Activated CD8-positive, alpha-beta memory T cell treated with anti-CD3 and anti-CD28 coated beads, Interleukin-2, amount 50 U/mL, for 1 hour (primary cell): Measurements from ENCODE around the gene LCN15.
"Not testable (repeated sequence)": the region's sequence is repeated elsewhere in the genome, so short reads cannot be mapped to it uniquely, and the experiment has no call there.

Experiments
- DNase-seq: peaks from one replicate; pipeline ENCODE4 v3.0.0-alpha.2; 2020; ENCODE audit errors: extremely low read depth

LCN15 gene

DNA sequence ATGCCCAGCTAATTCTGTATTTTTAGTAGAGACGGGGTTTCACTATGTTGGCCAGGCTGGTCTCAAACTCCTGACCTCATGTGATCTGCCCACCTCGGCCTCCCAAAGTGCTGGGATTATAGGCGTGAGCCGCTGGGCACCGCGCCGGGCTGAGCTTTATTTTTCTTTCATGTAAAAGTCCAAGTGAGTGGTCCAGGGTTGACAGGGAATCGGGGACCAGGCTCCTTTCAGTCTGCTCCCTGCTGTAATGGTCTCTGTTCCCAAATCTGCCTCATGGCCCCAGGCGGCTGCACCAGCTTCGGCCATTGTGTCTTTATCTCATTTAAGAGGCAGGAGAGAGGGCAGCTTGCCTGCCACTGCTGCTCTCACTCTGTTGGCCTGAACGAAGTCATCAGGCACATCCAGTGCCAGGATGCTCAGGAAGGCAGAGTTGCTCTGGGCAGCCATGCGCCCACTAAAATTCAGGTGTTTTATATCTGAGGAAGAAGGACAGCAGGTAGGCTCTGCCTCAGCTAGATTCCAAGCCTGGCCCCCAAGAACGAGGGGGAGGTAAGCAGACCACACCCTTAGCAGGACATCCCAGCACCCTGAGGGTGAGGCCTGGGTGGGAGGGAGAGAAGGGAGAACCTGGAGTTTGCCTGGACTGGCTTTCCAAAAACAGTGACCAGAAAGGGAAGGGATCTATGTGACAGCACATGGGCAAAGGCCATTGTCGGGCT, 30.1 kb upstream of the LCN15 start:
- DNase-seq: no peak

- no peak for DNase-seq
These were observed 29.0 kb upstream of the LCN15 start for GRCh38 chr9:136793086-136793946.

DNA sequence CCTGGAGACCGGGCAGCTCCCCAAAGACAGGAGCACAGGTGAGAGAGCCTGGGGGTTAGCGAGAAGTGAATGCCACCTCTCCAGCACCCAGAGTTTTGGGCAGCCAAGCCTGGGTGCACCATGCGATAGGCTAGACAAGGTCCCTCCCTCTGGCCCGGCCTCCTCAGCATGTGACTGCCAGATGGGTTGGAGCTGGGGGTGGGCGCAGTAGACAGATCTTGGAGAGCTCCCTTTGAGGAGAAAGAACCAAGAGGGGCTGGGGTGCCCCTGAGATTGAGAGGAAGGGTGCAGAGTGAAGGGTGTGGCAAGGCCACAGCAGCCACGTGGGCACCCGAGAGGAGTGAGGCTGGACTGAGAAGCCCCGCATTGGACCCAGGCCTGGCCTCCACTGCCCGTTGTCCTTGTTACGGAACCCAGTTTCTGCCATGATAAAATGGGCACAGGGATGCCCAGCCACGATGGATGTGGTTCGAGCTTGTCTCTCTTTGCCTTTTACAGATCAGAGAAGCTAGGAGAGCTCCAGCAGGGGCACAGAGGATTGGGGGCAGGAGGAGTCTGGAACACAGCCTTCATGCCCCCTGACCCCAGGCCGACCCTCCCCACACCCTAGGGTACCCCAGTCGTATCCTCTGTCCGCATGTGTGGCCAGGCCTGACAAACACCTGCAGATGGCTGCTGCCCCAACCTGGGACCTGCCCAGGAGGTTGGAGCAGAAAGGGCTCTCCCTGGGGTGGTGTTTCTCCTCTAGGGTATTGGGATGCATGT, 28.2 kb upstream of the LCN15 start:
- no peak for DNase-seq

- no peak for DNase-seq
These were observed 27.4 kb upstream of the LCN15 start for GRCh38 chr9:136791516-136792276.

GRCh38 chr9:136790640-136791515, 26.6 kb upstream of the LCN15 start, which contains the start of gene TMEM141:
TMEM141 (plus strand) TSS chr9:136791344; CDS start chr9:136791371, 27 bp downstream.
- peak; percentile 99 for DNase-seq

DNA sequence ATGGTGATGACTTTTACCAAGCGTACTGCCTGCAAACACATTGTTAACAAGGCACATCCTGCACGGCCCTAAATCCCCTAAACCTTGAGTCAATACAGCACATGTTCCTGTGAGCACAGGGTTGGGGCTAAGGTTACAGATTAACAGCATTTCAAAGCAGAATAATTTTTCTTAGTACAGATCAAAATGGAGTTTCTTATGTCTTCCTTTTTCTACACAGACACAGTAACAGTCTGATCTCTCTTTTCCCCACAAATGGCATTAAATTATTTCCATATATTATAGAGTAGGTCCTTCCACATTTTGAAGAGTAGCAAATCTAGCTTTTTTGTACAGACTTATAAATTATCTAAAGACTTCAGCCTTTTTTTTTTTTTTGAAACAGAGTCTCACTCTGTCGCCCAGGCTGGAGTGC, 25.2 kb upstream of the LCN15 start:
- DNase-seq: no peak

GRCh38 chr9:136788644-136789522, 24.6 kb upstream of the LCN15 start:
- not testable (repeated sequence) for DNase-seq

- DNase-seq: no peak
These were observed 23.5 kb upstream of the LCN15 start for GRCh38 chr9:136787690-136788400.

- not testable (repeated sequence) for DNase-seq
These were observed 22.7 kb upstream of the LCN15 start for GRCh38 chr9:136786983-136787382.

- DNase-seq: no peak
These were observed 22.1 kb upstream of the LCN15 start for GRCh38 chr9:136786451-136786850.

DNA sequence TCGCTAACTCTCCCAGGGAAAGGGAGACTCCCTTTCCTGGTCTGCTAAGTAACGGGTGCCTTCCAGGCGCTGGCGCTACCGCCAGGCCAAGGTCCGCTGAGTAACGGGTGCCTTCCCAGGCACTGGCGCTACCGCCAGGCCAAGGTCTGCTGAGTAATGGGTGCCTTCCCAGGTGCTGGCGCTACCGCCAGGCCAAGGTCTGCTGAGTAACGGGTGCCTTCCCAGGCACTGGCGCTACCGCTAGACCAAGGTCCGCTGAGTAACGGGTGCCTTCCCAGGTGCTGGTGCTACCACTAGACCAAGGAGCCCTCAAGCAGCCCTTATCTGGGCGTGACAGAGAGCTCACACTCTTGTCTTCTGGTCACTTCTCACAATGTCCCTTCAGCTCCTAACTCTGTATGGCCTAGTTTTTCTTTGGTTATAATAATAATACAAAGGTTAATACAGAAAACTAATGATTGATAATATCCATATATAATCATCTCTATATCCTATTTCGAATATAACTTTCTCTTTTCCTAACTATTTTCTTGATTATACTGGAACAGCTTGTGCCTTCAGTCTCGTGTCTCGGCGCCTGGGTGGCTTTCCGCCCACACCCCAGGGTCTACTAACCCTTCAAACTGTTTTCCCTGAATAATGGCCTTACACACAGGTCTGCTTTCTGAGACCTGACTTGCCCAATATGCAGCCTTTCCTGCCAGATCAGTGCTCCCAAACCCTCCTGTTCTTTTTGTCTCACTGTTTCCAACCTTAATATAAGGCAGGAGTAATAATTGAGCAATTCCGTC, 21.4 kb upstream of the LCN15 start:
- not testable (repeated sequence) for DNase-seq

DNA sequence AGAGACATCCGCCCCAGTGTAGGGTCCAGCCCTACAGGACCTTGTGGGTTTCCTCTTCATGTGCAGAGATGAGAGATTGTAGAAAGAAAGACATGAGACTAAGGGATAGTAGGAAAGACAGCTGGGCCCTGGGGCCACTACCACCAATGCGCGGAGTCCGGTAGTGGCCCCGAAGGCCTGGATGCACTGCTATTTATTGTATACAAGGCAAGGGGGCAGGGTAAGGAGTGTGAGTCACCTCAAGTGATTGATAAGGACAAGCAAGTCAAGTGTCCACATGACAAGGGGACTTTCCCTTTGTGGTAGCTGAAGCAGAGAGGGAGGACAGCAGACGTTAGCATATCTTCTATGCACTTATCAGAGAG, 20.7 kb upstream of the LCN15 start:
- no peak for DNase-seq

- DNase-seq: no peak
These were observed 20.1 kb upstream of the LCN15 start for GRCh38 chr9:136784249-136784996.

- no peak for DNase-seq
These were observed 18.1 kb upstream of the LCN15 start for GRCh38 chr9:136782452-136782851.

GRCh38 chr9:136779808-136780207, 15.5 kb upstream of the LCN15 start:
- no peak for DNase-seq

- no peak for DNase-seq
These were observed 13.0 kb upstream of the LCN15 start for GRCh38 chr9:136777359-136777758.

- no peak for DNase-seq
These were observed 12.6 kb upstream of the LCN15 start for GRCh38 chr9:136776947-136777346.
